Peyer's patch (tissue), 4 donors: Measurements from ENCODE around the gene RHBDL1. TPM values are rescaled to one million over a fixed set of nuclear protein-coding genes. Genes with fewer than 3 reads are reported as not detected.

ENCODE experiments used
- DNase-seq, 3 donors: peaks; one replicate each; pipeline ENCODE4 v3.0.0-alpha.2; 2017 to 2019
- H3K27ac ChIP-seq, 4 donors: fragments of 200-600 bp; sonication (generic); one replicate each; pipeline ENCODE4 v1.5.1; 2016 to 2019
- H3K27me3 ChIP-seq, 2 donors: fragments of 200-600 bp; sonication (generic); one replicate each; pipeline ENCODE4 v1.5.1; 2019
- H3K36me3 ChIP-seq, 3 donors: fragments of 200-600 bp; sonication (generic); one replicate each; pipeline ENCODE4 v1.5.1; 2016 to 2019
- H3K4me1 ChIP-seq, 4 donors: fragments of 200-600 bp; sonication (generic); one replicate each; pipeline ENCODE4 v1.5.1; 2016 to 2019
- H3K4me3 ChIP-seq, 4 donors: fragments of 200-600 bp; sonication (generic); 1 replicate in 3 of 4; 2 replicates in 1 of 4; pipeline ENCODE4 v1.5.1; 2016 to 2019; ENCODE audit warnings: mild to moderate bottlenecking in 1 of 4
- H3K9me3 ChIP-seq, 4 donors: fragments of 200-600 bp; sonication (generic); one replicate each; pipeline ENCODE4 v1.5.1; 2016 to 2019; ENCODE audit warnings: mild to moderate bottlenecking in 1 of 4
- CTCF ChIP-seq, 6 experiments: fragments of 450-650 bp in 4 of 6; fragments of 200-600 bp in 2 of 6; sonication (generic) in 1 of 6; IDR thresholded peaks; one replicate each; pipeline ENCODE4 v1.5.1; 2017 to 2019; ENCODE audit warnings: antibody characterized with exemption in 6 of 6, mild to moderate bottlenecking in 3 of 6, moderate library complexity in 1 of 6
- POLR2A ChIP-seq, 2 donors: fragments of 450-650 bp; IDR thresholded peaks; one replicate each; pipeline ENCODE4 v1.5.1; 2017; ENCODE audit warnings: antibody characterized with exemption in 2 of 2, mild to moderate bottlenecking in 2 of 2, moderate library complexity in 2 of 2
- total RNA-seq, 4 donors: library from RNA; depleted of rRNA; stranded (reverse); fragments of >200 nt; gene quantifications; one replicate each; pipeline ENCODE4 v1.1.0, GENCODE V29; 2016

RHBDL1 gene
- total RNA-seq, result 10 to 100 TPM in 2 of 4 donors, 1 to 10 TPM in 2; 4.1 to 13.6 (median 9.9) TPM

- H3K4me3 ChIP-seq, result peak within 1 kb of the TSS; percentile 15 to 64 (median 36)
- peak within 1 kb of the TSS in 1 of 4 donors; percentile 57 for H3K27ac ChIP-seq
- no peak for DNase-seq
- H3K36me3 ChIP-seq, result peaks cover 0 to 40% (median 0%) of the 10 kb centered on the region in 3 donors
- peaks cover 12 to 35% (median 24%) of the 10 kb centered on the region in 4 donors for H3K4me1 ChIP-seq
- TF ChIP-seq CTCF (IDR thresholded peaks at IDR 0.05) (no peak), POLR2A (IDR thresholded peaks at IDR 0.05) (no peak)
- H3K9me3 ChIP-seq, result no peaks in the 10 kb centered on the region
- H3K27me3 ChIP-seq, result no peaks in the 10 kb centered on the region
Measured at GRCh38 chr16:674968-675883, at the start of gene RHBDL1. Gene RHBDL1 (plus strand): TSS chr16:675671. CDS start chr16:675791, 120 bp downstream.

GRCh38 chr16:625977-626765 lies 49.3 kb upstream of the RHBDL1 start:
- TF ChIP-seq POLR2A (IDR thresholded peaks at IDR 0.05), result no peak
- TF ChIP-seq CTCF (IDR thresholded peaks at IDR 0.05), result no peak
- Histone ChIP-seq H3K4me3 (no peak overlapping the region), H3K36me3 (peaks cover 0 to 44% (median 0%) of the 10 kb centered on the region in 3 donors), H3K27me3 (no peaks in the 10 kb centered on the region), H3K27ac (no peak overlapping the region), H3K4me1 (peaks cover 0 to 20% (median 3%) of the 10 kb centered on the region in 4 donors), H3K9me3 (no peaks in the 10 kb centered on the region)
- no peak for DNase-seq

GRCh38 chr16:626787-627453 lies 48.6 kb upstream of the RHBDL1 start:
- no peak overlapping the region for H3K4me3 ChIP-seq
- peaks cover 0 to 20% (median 4%) of the 10 kb centered on the region in 4 donors for H3K4me1 ChIP-seq
- DNase-seq, result no peak
- H3K27ac ChIP-seq, result no peak overlapping the region
- H3K27me3 ChIP-seq, result no peaks in the 10 kb centered on the region
- no peaks in the 10 kb centered on the region for H3K9me3 ChIP-seq
- peaks cover 0 to 44% (median 0%) of the 10 kb centered on the region in 3 donors for H3K36me3 ChIP-seq
- no peak for TF ChIP-seq CTCF (IDR thresholded peaks at IDR 0.05)
- TF ChIP-seq POLR2A (IDR thresholded peaks at IDR 0.05), result no peak

- no peak overlapping the region for H3K27ac ChIP-seq
- H3K9me3 ChIP-seq, result no peaks in the 10 kb centered on the region
- peaks cover 0 to 20% (median 4%) of the 10 kb centered on the region in 4 donors for H3K4me1 ChIP-seq
- H3K27me3 ChIP-seq, result no peaks in the 10 kb centered on the region
- no peak for DNase-seq
- no peak for TF ChIP-seq POLR2A (IDR thresholded peaks at IDR 0.05)
- no peak for TF ChIP-seq CTCF (IDR thresholded peaks at IDR 0.05)
- H3K4me3 ChIP-seq, result no peak overlapping the region
- H3K36me3 ChIP-seq, result peaks cover 0 to 44% (median 0%) of the 10 kb centered on the region in 3 donors
Measured at GRCh38 chr16:627454-628239, 47.8 kb upstream of the RHBDL1 start.
